T47D (cell line): ENCODE data around the gene OPN1MW3.

Source experiments
- DNase-seq, 2 experiments: peaks; one replicate each; pipeline versions ENCODE4 v3.0.0 to v3.0.0-alpha.2; 2011 to 2012; ENCODE audit warnings: low read depth in 1 of 2, low spot score in 1 of 2
- JUND ChIP-seq: IDR thresholded peaks from 2 replicates; pipeline ENCODE4 v1.6.1; 2012; ENCODE audit warnings: low read depth
- in situ Hi-C: cut with HindIII; loops from 2 replicates; pipeline ENCODE4 v1.10.0; 2016; ENCODE audit warnings: low sequenced_read_pairs, low pct_unique_long_range_greater_than_20kb

Gene OPN1MW3

GRCh38 chrX:154309041-154309775 is 51.8 kb downstream of the OPN1MW3 start:
- in situ Hi-C loops: no loop called here
- no peak for DNase-seq
- TF ChIP-seq JUND: no peak

DNA sequence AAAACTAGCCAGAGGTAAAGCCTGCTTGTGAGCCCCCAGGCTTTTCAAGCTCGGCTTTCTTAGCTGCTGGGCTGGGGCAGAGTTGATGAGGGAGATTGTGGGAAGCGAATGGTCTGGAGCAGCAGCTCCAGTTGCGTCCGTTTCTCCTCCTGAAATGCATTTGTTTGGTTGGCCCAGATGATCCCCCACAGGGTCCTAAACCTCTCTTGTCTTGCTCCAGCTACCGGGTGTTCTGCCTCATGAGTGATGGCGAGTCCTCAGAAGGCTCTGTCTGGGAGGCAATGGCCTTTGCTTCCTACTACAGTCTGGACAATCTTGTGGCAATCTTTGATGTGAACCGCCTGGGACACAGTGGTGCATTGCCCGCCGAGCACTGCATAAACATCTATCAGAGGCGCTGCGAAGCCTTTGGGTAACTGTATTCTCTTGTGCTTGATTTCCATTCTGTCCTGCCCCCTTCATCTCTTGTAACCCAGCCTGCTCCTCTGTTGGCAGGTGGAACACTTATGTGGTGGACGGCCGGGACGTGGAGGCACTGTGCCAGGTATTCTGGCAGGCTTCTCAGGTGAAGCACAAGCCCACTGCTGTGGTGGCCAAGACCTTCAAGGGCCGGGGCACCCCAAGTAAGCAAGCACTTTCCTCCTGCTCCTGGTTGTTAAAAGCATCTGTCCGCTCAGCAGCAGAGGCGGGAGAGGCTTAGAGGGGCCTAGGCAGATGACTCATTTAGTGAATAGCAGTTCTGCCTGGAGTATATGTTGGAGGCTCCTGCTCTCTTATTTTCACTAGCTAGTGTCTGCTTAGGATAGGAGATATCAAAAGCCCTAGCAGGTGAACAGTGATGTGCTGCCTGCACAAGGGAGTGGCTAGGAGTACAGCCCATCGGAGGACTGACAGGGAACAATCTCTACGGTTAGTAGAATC is 53.5 kb downstream of the OPN1MW3 start:
- DNase-seq: no peak
- in situ Hi-C loops: no loop called here
- no peak for TF ChIP-seq JUND

DNA sequence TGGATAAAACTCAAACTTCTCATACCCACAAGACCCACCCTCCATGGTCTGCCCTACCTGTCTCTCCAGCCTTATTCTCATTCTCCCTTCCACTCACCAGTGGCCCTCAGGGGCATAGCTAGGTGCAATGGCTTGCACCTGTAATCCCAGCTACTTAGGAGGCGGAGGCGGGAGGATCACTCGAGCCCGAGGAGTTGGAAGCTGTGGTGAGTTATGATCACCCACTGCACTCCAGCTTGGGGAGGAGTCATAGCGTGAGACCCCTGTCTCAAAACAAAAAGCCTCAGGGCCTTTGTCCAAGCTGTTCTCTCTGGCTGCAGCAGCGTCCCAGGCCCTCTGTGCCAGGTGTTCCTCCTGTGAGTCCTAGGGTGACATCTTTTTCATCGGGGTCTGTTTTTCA is 54.7 kb downstream of the OPN1MW3 start:
- in situ Hi-C loops: no loop called here
- no peak for DNase-seq
- TF ChIP-seq JUND: no peak

- in situ Hi-C loops: no loop called here
- TF ChIP-seq JUND: no peak
- DNase-seq: no peak
Observed at GRCh38 chrX:154313147-154313546, 55.8 kb downstream of the OPN1MW3 start.

- TF ChIP-seq JUND: no peak
- in situ Hi-C loops: no loop called here
- DNase-seq: no peak
Observed at GRCh38 chrX:154315416-154315815, 58.0 kb downstream of the OPN1MW3 start.

DNA sequence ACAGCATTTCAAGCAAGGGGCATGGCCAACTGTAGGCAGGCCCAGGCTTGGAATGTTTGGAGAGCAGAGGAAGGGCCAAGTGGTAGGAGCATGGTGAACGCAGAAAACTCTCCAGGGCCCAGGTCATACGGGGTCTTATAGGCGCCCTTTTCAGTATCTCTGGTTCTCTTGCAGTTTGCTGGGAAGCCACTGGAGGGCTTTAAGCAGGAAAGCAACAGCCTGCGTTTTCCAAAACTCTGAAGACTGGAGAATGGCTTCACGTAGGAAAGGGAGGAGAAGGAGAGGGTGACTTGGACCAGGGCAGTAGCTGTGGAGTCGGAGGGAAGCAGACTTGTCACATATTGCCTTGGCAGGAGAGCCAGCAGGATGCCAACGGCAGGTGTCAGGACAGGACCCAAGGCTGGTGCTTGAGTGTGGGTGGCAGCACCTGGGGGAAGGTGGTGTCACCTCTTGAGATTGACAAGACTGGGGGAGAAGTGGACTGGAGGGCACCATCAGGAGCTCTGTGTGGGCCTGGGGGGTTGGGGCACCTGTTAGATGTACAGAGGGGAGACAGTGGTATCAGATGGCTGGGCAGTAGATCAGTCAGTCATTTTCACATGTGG is 60.1 kb downstream of the OPN1MW3 start:
- peak in 1 of 2 experiments; percentile 28 for DNase-seq
- in situ Hi-C loops: no loop called here
- TF ChIP-seq JUND: no peak

DNA sequence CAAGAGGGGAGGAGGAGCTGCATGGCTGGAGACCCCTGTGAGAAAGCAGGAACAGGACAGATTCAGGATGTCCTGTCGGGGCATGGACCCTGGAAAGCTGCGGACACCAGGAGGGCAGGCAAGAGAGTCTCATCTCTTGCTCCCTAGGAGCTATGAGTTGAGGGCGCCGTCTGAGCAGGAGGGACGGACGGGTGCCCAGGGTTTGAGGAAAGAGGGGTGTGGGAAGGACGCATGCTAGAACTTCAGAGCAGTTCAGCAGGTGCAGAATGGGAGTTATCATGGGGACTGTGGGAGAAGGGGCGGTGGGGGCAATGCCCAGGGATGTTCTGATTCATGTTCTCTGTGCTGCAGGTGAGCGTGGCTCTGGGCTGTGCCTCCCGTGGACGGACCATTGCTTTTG is 63.0 kb downstream of the OPN1MW3 start:
- no peak for TF ChIP-seq JUND
- in situ Hi-C loops: no loop called here
- DNase-seq: no peak
